GM21619 (cell line): ENCODE results near the gene C20orf141.
"Not testable (repeated sequence)": the region's sequence is repeated elsewhere in the genome, so short reads cannot be mapped to it uniquely, and the experiment has no call there.

Source experiments
- ATAC-seq: cut with Tn5 transposase; IDR thresholded peaks from one replicate; pipeline ENCODE4 v1.9.1; 2021; ENCODE audit not compliant: unreplicated experiment

The C20orf141 gene

DNA sequence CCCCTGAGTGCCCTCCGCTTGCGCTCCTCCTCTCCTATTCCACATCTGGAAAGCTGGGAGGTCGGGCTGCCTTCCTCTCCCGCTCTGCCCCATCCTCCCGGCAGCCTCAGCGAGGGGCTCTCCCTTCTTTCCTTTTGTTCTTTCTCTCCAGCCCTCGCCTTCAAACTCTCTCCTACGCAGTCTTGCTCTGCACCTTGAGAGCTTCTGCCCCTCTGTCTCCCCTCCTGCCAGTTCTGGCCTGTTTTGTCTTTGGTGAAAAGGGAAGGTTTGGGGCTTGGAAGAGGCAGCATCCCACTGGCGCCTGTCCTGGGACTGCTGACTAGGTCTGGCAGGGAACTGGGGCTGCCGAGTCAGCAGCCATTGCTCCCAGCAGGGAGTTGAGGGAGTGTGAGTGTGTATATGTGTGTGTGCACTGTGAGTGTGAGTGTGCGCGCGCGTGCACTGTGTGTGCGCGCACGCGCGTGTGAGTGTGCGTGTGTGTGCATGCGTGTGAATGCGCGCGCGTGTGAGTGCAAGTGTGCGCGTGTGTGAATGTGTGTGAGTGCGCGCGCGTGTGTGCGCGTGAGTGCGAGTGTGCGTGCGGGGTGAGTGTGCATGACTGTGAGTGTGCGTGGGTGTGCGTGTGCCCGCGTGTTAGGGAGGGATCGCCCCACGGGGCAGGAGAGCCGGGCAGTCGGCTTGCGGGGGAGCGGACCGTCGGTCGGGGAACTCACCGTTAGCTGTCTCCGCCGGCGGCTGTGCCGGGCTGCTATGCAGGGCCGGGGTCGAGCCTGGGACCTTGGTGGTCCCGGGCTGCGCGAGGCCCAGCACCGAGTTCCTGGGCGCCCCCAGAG, 14.9 kb upstream of the C20orf141 start:
- no peak for ATAC-seq

DNA sequence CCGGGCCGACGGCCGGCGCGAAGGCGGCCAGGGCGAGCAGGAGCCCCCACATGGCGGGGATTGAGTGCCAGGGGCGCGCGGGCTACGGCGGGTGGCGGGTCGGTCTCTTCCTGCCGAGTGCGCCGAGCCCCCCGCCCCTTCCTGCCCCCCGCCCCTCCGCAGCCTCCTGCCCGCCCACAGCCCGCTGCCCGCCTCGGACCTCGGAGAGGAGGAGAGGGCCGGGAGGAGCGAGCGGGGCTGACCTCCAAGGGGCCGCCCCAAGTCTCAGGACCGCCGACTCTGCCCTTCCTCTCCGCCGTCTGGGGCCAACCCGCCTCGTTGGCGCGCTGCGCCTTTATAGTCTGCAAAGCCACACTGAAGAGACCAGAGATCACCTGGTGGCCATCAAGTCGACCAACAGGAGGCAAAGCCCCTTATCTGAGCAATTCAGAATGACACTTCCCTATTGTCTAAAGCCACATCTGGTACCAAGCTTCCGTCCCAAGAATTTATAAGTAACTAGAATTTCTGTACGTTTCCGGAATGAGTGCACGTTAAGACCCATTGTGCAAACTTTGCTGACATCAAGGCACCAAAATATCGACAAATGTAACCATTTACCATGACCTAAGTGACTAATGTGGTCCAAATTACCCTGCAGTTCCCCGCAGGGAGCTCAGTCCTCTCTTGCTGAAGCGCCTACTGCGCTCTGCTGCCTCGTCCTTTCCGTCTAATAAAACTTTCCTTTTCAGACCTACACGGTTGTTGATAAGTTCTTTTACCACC, 14.1 kb upstream of the C20orf141 start, which contains the start of gene CPXM1:
TSS of gene CPXM1 (minus strand) at position 107 of the 765 bp plus-strand sequence. CDS start at position 52, 55 bp downstream.
- peak; percentile 54 for ATAC-seq

DNA sequence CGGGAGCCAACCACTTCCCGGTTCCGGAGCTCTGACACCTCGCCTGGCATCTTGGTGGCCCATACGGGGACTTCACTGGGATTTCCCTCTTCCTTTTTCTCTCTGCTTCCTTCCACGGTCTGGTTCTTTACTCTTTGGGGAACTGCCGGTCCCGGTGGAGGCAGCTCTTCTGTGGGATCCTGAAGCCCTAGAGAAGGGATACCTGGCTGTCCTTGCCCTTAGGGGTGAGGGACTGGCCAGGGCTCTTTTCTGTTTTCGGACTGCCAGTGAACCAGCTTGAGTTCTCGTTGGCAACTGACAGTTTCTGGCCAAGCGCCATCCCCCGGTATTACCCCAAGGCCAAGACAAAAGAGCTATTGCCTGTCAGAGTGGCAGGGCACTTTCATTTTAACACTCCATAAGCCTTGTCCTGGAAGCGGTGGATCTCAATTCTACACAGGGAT, 13.5 kb upstream of the C20orf141 start:
- no peak for ATAC-seq

DNA sequence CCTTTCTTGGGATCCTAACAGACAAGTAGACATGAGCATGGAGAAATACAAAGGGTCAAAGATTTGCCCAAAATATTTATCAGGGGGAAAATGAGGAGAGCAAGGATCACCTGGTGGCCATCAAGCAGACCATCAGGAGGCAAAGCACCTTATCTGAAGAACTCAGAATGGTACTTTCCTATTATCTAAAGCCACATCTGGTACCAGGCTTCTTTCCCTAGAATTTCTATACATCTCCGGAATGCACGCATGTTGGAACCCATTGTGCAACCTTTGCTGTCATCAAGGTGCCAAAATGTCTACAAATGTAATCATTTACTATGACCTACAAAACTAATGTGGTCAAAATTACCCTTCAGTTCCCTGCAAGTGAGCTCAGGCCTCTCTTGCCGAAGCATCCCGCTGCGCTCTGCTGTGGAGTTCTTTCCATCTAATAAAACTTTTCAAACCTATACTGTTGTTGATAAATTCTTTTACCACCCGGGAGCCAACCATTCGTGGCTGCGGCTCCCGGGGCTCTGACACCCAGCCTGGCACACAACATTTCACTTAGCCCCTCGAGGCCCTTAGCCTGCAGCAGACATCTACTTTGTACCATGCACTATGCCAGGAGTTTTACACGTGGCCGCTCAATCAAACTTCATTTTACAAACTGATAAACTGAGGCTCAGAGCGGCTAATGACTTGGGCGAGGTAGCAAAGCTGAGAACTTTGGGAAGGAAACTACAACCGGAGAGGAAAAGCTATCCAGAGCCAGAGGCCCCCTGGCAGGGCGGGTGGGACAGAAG, 10.6 kb upstream of the C20orf141 start:
- no peak for ATAC-seq

DNA sequence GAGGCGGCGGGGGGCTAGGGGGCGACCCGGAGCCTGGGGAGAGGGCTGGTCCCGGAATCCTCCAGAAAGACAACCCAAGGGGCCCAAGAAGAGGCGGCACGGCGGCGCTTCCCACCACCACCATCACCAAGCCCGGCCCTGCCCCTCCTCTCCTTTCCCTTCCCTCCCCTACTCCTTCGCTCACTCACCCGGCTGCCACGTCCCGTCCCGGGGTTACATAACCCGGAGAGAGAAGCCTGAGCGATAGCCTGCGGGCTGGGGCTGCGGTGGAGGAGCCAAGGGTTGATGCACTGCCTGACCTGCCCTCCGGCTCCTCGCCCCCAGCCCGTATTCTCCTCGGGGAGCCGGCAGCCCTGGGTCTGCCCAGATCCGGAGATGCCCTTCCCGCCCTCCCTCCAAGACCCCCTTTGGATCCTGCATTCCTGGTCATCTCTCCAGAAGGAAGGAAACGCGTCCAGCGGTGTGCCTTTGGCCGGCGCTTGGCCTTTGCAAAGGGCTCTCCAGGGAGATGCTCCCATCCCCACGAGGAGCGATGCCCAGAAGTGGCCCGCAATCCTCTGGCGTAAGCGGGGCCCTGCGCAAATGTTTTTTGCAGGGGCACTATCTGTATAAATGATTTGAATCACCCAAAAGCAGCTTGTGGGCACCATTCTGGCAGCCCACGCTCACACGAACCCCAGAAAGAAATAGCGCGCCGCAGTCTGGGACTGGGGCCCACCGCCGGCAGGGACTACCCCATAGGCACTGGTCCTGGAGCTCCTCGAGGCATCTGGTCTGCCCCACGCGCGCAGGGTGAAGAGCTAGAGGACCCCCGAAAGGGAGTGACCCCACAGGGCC, 9.7 kb upstream of the C20orf141 start:
- ATAC-seq, result no peak

DNA sequence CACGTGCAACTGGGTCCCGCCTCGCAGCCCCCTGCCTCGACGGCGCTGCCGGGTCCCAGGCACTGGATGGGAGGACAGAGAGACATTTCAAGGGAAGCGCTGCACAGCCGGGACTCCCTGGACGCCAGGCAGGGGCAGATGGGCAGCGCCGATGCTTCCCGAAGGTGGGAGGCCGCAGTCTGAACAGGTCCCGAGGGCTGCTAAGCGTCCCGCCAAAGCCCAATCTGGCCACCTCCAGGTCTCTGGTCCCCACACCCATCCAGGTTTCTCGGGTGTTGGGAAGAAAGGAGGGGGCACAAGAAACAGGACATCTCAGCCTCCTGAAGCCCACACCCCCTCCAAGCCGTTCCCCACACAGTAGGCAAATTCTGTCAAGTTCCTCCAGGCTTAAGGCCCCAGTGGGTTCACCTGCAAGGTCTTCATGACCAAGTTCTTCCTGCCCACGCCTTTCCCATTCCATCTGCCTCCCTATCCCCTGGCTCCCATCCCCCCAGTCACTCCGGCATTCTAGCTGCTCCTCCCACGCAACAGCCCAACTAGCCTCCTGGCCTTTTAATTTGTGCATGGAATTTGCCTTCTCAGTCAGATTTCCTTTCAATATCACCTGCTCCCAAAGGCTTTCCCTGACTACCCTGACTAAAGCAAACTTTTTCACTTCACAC, 9.0 kb upstream of the C20orf141 start:
- ATAC-seq, result no peak

DNA sequence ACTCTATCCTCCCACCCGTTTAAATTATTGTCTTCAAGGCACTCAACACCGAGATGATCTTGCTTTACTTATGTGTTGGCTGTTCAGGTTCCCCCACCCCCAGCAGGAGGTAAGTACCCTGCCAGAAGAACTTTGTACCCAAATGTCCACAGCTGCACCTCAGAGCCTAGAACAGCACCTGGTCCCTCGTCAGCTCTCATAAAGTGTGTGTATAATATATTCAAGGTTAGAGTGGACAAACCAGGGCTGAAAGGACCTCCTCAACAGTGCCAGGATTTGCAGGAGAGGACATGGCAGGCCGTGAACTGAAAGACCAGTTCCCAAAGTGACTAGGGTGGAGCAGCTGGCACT, 8.5 kb upstream of the C20orf141 start:
- ATAC-seq, result no peak

DNA sequence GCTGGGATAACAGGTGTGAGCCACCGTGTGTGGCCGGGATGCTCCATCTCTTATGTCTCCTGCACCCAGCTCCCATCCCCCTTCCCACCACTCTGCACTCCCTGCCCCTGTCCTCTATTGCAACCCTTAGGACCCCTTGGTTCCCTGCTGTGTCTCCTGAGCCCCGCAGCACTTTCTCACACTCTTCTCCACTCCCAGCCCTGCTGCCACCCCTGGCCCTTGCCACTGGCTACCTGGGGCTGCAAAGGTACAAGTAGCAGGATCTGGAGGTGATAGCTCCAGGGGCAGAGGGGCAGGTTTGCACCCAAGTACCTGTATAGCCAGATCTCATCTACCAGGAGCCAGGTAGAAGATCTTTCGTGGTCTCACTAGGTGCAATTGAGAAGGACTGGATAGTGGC, 7.8 kb upstream of the C20orf141 start:
- ATAC-seq, result no peak

DNA sequence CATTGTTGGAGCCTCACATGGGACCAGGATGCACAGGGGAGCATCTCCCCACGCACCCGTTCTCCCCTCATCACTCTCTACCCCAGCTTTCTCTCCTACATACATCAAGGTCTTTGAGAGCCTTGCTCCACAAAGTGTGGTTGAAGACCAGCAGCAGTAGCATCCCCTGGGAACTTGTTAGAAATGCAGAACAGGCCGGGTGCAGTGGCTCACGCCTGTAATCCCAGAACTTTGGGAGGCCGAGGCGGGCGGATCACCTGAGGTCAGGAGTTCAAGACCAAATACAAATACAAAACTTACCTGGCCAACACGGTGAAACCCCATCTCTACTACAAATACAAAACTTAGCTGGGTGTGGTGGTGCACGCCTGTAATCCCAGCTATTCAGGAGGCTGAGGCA, 6.9 kb upstream of the C20orf141 start:
- not testable (repeated sequence) for ATAC-seq

DNA sequence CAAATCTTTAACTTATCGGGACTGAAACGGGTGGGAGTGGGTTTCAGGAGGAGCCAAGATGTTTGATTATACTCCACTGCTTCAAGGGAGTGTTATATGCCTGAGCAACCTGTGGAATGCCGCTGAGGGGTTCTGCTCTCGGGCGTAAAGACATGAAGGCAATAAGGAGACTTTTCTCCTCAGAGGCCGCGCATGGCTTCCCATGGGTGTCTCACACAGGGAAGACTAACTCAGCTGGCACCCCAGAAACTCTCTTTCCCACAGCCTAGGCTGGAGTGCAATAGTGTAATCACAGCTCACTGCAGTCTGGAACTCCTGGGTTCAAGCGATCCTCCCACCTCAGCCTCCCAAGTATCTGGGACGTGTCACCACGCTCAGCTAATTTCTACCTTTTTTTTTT, 5.1 kb upstream of the C20orf141 start:
- no peak for ATAC-seq

DNA sequence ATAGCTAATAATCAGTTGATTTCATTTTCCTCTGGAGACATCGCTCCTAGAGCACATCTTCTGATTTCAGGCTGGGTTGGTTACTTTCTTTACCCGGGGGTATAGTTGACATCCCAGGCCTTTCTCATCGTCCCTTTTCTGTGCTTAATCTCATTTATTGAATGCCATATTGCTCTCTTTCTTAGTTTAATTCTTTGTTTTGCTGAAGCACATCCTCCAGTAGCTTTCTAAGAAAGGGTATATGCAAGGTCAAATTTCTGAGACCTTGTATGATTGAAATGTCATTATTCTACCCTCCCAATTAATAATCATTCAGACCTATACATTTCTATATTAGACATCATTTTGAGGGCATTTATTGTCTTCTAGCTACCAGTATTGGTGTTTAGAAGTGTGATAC, 2.6 kb upstream of the C20orf141 start:
- no peak for ATAC-seq

DNA sequence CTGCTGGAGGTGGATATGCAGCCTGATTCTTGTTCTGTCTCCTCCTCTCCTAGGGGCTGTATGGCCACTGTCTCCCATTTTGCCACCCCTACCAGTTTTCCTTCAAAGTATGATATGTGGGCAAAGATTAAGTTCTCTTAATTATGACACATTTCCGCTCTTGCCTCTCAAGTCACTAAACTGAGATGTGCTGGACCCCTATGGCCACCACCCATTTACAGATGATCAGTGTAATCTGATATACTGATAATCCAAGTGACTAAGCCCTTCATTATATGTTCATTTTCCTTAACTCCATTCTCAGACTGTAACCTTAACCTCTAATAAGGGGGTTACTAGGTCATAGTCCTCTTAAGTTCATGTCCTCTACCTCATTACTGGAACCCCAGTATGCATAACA, 711 bp upstream of the C20orf141 start:
- no peak for ATAC-seq

DNA sequence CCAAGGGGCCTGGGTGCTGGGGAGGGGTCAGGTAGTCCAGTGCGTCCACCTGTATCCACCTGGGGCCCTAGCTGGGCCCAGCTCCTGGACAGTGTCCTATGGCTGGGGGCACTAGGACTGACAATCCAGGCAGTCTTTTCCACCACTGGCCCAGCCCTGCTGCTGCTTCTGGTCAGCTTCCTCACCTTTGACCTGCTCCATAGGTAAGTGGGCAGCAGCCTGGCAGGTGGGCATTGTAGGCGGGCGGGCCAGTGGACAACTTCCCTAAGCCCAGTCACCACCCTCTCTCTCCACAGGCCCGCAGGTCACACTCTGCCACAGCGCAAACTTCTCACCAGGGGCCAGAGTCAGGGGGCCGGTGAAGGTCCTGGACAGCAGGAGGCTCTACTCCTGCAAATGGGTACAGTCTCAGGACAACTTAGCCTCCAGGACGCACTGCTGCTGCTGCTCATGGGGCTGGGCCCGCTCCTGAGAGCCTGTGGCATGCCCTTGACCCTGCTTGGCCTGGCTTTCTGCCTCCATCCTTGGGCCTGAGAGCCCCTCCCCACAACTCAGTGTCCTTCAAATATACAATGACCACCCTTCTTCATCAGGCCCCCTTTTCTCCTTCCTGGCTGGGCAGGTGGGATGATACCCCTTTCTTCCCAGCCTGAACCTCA, 584 bp downstream of the C20orf141 start:
- ATAC-seq, result no peak

DNA sequence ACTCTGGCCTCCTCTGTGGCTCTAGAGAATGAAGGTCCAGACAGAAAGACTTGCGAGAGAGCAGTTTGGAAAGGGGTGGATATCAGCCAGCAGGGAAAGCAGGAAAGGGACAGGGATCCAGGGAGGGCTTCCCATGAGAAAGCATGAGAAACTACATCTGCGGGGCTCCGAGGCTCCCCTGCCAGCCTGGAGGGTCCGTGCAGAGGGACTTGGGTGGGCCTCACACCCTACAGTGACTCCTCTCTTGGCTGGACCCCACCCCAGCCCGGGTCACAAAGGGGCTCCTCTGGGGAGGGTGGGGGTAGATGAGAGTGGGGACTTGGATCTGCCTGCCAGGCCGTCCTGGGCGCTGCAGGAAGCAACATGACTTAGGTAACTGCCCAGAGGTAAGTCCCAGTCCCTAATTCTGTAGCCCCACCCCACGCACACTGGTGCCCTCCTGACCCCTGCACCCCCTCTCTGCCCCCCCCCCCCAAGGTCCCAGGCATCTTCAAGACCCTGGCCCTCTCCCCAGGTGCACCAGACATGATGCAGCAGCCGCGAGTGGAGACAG, 1.3 kb downstream of the C20orf141 start, which contains the start of gene TMEM239:
TSS of gene TMEM239 (plus strand) at position 335 of the 553 bp plus-strand sequence. CDS start at position 526, 191 bp downstream.
- no peak for ATAC-seq

DNA sequence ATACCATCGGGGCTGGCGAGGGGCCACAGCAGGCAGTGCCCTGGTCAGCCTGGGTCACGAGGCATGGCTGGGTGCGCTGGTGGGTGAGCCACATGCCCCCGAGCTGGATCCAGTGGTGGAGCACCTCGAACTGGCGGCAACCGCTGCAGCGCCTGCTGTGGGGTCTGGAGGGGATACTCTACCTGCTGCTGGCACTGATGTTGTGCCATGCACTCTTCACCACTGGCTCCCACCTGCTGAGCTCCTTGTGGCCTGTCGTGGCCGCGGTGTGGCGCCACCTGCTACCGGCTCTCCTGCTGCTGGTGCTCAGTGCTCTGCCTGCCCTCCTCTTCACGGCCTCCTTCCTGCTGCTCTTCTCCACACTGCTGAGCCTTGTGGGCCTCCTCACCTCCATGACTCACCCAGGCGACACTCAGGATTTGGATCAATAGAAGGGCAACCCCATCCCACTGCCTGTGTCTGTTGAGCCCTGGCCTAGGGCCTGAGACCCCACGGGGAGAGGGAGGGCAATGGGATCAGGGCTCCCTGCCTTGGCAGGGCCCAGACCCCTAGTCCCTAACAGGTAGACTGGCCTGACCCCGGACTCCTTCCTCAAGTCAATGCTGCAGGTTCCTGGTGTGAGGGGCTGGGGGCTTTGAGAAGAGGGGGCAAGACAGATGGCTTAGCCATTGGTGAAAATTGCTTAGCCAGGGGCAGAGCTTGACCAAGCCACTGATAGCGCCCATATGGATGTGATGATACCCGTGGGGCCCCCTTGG, 2.0 kb downstream of the C20orf141 start:
- ATAC-seq, result no peak

DNA sequence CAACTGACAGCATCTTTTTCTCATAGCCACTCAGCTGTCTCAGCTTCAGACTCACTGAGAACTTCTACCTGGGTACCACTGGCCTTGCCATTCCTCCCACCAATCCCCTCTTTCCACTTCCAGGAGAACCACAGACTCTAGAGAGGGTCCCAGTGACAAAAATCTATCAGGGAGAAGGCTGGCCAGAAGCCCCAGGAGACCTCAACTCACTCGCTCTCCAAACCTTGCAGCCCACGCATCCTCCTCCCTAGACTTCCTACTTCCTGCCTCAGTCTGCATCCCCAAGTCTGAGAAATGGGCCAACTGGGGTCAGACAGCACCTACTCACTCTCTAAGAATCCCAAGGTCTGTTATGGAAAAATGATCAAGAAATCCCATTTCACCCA, 2.5 kb downstream of the C20orf141 start:
- ATAC-seq, result no peak

DNA sequence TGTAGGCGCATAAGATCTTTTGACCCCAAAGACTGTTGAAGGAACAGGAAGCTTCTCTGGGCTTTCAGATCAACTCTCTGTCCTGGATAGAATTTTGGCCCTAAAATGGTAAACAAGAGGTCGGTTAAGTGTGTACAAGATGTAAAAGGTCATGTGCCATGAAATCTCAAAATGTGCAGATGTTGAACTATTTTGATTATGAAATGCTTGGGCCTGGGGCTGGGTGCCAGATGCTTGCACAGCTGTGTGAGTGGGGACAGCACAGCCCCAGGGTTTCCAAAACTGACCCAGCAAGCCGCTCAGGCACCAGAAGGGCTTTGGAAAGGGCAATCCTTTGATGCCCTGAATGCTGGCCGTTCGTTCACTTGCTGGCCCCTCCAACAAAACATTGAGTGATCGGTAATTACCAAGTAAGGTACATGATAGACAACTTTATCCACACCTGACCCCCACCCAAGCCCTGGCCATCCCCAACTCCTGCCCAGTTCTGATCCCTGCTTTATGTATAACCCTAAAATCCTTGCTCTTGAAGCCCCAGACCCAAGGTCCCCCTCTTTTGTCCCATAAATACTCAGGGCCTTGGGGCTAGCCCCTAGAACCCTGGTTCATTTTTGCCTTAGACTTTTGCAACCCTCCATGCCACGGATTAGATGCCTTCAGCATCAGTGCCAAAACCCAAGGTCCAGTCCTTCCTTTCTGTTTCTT, 3.3 kb downstream of the C20orf141 start:
- ATAC-seq, result no peak
